HG02642 (cell line): ENCODE results near the gene IFTAP.
"Not testable (repeated sequence)": the region's sequence is repeated elsewhere in the genome, so short reads cannot be mapped to it uniquely, and the experiment has no call there.

Experiments
- ATAC-seq: cut with Tn5 transposase; IDR thresholded peaks from one replicate; pipeline ENCODE4 v1.9.1; 2021; ENCODE audit warnings: mild to moderate bottlenecking; ENCODE audit not compliant: unreplicated experiment, poor library complexity

The IFTAP gene, protein sequence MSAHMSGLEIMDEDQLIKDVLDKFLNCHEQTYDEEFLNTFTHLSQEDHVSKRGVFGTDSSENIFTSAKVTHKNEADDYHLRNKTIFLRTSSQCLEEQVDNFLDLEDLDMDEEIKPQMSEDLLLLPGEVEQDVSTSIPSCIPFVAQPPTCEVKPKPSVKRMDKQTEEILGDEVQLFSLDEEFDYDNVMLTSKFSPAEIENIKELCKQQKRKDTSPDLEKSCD

DNA sequence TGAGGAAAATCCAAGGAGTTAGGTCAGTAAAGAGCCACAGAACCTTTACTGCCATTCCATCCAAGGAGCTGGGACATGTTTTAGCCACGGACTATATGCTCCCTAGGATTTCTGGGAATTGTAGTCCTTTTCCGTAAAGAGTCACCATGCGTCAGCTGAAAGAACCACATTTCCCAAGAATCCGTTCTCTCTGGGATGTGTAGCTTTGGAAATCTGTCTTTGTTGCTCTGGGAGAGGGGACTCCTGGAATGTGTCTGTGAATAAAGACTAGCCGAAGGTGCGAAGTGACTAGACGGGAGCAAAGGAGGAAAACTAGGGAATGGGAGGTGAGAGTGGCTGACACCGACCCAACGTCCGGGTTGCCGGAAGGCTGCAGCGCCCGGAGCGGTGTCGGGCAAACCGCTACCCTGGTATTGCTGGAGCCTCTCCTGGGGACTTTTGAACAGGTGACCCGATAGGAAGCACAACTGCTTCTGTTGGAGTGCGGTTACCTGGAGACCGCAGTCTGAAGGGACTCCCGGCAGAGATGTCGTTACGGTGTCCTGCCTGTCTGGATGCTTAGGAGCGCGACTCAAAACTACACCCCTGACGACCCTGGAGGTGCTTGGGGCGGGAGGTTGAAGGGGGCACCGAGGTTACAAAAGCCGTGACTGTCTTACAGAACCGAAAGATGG, at the start of gene IFTAP:
Gene IFTAP (plus strand): TSS at position 187 of the 674 bp plus-strand sequence. CDS start 15,602 bp downstream, outside the sequence.
- peak; percentile 78 for ATAC-seq

DNA sequence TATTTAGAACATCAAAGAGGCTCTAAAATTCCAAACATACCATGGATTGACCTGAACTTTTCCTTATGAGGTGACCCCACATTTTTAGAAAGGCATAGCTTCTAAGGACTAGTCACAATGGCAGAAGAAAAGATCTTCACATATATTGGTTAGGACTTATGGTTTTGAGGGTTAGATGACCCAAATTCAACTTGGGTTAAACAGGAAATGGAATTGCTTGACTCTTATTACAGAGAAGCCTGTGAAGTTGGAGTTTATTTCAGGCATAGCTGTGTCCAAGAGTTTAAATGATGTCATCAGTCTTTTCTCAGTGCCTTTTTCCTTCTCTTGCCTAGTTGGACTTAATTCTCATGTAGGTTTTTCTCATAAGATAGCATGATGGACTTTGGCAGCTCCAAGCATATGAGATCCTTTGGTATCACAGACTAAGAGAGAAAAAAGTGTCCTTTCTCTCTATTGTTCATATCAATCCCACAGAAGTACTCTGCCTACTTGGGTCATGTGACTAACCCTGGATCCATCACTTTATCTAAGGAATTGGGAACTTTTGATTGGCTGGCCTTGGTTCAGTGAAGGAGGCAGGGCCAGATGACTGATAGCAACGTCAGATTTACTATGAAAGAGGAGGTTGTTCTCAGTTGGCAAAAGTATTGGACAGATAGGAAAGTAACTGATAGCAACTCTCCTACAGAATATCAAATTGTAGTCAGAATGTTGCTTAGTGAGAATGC, 43.8 kb upstream of the IFTAP start:
- ATAC-seq: no peak

DNA sequence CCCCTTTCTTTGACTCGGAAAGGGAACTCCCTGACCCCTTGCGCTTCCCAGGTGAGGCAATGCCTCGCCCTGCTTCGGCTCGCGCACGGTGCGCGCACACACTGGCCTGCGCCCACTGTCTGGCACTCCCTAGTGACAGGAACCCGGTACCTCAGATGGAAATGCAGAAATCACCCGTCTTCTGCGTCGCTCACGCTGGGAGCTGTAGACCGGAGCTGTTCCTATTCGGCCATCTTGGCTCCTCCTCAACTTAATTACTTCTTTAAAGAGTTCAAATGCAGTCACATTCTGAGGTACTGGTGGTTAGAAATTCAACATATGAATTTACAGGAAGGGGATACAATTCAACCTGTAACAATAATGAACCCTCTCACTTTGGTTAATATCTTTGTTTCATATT, 36.9 kb upstream of the IFTAP start:
- ATAC-seq: not testable (repeated sequence)

DNA sequence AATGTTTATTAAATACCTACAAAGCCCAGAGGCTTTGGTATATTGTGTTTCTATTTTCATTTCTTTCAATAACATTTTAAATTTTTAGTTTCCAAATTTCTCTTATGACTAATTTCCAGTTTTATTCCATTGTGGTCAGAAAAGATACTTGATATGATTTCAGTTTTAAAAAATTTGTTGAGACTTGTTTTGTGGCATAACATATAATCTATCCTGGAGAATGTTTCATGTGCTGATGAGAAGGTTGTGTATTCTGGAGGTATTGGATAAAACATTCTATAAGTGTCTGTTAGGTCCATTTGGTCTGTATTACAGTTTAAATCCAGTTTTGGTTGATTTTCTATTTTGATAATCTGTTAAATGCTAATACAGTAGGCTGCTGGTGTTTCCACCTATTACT, 36.3 kb upstream of the IFTAP start:
- no peak for ATAC-seq

DNA sequence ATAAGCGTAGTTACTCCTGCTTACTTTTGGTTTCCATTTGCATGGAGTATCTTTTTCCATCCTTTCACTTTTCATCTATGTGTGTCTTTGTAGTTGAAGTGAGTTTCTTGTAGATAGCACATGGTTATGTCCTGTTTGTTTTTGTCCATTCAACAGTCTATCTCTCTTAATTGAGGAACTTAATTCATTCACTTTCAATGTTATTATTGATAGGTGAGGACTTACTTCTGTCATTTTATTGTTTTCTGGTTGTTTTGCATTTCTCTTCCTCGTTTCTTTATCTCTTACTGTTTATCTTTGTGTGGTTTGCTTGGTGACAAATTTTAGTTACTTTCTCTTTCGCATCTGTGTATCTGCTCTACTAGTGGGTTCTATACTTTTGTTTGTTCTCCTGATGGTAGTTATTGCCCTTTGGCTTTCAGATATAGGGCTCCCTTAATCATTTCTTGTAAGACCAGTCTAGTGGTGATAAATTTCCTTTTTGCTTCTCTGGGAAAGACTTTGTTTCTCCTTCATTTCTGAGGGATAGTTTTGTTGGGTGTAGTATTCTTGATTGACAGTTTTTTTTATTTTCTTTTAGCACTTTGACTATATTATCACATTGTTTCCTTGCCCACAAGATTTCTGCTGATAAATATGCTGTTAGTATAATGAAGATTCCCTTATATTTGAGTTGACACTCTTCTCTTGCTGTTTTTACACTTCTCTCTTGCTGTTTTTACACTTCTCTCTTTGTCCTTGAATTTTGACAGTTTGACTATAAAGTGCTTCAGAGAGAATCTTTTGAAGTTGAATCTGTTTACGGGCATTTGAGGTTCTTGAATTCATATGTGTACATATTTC, 35.5 kb upstream of the IFTAP start:
- ATAC-seq: peak; percentile 88

DNA sequence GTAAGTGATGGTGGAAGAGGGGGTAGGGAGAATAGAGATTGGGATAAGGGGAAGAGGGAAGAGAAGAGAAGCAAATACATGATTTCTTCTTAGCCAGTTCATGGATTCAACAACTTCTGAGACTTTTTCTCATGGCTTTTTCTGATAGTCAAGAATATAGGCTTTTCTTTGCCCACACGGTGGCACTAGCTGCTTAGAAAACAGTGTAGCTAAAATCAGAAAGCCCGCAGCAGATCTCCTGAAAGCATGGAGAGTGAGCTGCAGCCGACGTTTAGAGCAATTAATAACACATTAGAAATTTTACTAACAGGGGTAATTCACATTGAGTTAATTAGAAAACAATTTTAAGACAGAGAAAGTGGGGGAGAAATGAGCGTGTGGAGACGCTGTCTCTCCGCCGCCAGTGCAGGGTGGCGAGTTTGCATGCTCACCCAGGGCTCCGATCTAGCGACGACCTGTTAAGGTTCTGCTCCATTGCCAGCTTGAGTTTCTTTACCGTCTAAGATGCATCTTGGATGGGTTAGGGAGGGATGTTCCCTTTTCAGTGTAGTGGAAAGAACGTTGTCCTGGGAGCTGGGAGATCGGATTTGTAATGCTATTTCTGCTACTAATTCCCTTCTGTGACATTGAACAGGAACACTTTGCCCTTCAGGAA, 29.8 kb upstream of the IFTAP start:
- ATAC-seq: peak; percentile 58

DNA sequence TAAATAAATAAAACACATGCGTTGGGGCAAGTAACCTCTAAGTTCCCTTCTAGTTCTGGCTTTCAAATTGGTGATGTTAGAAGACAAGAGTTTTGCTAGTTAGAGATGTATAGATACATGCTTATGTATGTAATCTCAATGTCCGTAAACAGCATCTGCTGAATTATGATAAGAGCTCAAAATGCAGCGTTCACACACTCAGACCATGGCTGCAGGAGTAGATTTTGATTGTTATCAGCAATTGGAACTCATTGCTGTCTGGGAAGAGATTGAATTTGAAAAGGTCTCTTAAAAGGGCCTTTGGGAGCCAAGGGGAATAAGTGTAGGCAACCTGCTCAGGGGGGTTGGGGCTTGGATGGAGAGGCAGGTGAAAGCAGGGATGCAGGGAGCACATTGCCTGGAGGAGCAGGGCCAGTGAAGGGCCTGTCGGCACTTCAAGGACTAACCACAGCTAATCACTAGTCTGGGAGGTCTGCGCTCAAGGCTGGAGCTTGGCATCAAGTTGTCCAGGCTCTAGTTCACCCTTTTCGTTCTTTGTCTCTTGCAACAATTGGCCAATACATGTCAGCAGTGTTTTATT, 29.2 kb upstream of the IFTAP start:
- ATAC-seq: no peak

DNA sequence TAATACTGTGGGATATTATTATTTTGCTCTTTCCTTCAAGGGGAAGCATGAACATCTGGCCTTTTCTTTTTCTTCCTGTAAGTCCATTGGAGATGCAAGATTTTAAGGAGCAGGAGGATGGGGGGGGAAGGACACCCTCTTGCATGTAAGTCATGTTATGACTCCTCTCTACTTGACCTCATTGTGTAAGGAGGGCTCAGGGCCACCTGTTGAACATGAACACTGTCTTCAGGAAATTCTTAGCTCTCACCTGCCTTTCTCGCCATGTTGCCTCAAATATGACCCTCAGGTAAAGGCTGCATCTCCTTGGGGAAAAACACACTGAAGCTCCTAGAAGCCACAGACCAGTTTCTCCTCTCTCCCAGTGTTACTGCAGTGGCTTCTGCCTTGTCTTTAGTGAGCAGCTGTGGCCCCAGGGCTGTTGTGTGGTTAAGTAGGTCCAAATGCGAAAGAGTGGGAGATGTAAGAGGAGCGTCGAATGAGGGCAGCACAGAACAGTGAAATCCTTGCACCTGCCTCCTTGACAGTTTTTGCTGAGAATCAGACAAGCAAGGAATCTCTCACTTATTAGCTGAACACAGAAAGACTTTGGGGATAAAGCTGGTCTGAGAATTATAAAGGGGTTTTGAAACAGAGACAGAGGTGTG, 27.8 kb upstream of the IFTAP start:
- ATAC-seq: no peak

DNA sequence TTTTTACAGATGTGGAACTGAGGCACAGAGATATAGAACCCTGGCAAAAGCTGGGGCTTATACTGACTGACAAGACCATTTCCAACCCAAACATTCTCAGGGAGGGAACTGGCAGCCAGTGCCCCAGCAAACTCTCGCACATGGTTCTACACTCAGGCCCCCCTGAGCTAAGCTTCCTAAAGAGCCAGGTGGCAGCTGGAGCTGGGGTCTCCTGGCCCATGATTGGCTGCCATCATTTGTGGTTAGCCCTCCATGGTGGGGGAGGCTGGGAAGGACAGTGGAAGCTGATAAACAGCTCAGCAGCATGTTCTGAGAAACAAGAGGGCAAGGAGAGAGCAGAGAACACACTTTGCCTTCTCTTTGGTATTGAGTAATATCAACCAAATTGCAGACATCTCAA, 26.6 kb upstream of the IFTAP start, which contains the start of gene RAG1:
Gene RAG1 (plus strand): TSS at position 314 of the 400 bp plus-strand sequence. CDS start 5,298 bp downstream, outside the sequence.
- ATAC-seq: no peak

DNA sequence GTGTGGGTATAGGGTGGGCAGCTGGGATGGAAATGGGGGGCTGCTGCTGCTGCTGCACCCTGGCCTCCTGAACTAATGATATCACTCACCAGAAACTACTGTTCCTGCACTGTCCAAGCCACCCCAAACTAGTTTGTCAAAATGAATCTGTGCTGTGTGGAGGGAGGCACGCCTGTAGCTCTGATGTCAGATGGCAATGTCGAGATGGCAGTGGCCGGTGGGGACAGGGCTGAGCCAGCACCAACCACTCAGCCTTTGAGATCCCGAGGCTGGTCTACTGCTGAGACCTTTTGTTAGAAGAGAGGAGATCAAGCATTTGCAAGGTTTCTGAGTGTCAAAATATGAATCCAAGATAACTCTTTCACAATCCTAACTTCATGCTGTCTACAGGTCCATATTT, 25.2 kb upstream of the IFTAP start:
- ATAC-seq: no peak

DNA sequence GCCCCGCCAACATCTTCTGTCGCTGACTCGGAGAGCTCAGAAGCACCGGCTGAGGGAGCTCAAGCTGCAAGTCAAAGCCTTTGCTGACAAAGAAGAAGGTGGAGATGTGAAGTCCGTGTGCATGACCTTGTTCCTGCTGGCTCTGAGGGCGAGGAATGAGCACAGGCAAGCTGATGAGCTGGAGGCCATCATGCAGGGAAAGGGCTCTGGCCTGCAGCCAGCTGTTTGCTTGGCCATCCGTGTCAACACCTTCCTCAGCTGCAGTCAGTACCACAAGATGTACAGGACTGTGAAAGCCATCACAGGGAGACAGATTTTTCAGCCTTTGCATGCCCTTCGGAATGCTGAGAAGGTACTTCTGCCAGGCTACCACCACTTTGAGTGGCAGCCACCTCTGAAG, 19.8 kb upstream of the IFTAP start:
- ATAC-seq: no peak

DNA sequence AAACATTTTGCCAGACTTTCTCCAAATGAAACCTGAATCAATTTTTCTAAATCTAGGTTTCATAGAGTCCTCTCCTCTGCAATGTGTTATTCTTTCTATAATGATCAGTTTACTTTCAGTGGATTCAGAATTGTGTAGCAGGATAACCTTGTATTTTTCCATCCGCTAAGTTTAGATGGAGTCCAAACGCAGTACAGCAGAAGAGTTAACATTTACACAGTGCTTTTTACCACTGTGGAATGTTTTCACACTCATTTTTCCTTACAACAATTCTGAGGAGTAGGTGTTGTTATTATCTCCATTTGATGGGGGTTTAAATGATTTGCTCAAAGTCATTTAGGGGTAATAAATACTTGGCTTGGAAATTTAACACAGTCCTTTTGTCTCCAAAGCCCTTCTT, 16.9 kb upstream of the IFTAP start:
- no peak for ATAC-seq

DNA sequence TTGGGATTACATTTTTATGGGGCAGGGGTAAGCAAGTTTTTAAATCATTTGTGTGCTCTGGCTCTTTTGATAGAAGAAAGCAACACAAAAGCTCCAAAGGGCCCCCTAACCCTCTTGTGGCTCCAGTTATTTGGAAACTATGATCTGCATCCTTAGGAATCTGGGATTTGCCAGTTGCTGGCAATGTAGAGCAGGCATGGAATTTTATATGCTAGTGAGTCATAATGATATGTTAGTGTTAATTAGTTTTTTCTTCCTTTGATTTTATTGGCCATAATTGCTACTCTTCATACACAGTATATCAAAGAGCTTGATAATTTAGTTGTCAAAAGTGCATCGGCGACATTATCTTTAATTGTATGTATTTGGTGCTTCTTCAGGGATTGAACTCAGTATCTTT, 16.4 kb upstream of the IFTAP start:
- no peak for ATAC-seq

DNA sequence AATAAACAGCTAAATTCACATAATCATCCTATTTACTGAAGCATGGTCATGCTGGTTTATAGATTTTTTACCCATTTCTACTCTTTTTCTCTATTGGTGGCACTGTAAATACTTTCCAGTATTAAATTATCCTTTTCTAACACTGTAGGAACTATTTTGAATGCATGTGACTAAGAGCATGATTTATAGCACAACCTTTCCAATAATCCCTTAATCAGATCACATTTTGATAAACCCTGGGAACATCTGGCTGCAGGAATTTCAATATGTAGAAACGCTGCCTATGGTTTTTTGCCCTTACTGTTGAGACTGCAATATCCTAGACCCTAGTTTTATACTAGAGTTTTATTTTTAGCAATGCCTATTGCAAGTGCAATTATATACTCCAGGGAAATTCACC, 15.8 kb upstream of the IFTAP start:
- ATAC-seq: no peak

DNA sequence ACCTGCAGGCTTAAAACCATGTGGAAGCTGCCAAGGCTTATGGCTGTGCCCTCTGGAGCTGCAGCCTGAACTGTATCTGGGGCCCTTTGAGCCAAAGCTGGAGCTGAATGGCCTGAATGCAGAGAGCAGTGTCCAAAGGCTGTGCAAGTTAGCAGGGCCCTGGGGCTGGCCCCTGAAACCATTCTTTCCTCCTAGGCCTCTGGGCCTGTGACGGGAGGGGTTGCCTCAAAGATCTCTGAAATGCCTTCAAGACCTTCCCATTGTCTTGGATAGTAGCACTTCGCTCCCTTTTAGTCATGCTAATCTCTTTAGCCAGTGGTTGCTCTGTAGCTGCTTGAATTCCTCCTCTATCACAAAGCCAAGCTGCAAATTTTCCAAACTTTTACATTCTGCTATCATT, 12.8 kb upstream of the IFTAP start:
- ATAC-seq: no peak

DNA sequence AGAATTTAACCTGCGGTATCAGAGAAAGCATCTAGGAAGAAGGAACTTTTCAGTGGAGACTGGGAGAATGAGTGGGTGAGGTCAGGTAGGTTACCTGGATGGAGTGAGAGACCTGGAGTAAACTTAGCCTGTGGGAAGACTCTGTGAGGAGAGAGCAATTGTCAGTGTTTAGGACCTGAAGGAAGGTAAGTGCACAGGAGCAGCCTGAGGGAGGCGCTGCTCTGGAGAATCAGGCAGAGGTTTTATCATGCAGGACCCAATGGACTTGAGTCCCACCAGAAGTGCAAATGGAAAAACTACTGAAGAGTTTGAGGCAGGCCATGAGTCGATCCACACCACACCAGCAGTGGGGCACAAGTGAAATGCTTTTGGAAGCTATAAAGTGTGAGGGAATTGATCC, 10.6 kb upstream of the IFTAP start:
- no peak for ATAC-seq

DNA sequence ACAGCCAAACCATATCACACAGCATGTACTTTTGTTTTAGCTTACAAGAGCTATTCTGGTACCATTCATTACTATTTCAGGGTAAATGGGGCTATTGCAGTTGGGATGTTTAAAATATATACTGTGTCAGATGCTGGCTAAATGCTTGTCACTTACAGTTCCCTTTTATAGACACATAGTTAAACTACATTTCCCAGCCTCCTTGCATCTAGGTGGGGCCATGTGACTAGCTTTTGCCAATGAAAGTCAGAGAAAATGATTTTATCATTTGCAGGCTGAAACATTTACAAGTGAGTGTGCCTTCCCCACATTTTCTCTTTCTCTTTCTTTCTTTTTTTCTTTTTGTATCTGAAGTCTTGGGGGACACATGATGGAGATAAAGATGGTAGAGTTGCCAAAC, 7.8 kb upstream of the IFTAP start:
- ATAC-seq: peak; percentile 46

DNA sequence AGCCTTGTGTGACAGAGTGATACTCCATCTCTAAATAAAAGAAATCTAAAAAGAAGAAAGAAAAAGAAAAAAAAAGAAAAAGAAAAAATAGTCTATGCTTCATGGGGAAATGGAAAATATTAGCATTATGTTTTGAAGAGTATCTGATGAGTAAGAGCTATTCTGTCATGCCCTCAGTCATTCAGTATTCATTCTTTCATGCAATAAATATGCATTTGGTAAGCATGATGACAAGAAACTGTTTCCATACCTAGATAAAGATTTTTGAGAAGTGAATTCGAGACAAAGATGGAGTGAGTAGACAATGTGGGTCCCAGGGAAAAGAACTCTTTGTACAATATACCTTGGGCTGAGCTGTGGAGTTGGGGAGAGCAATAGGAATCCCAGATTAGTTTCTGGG, 6.2 kb upstream of the IFTAP start:
- no peak for ATAC-seq

DNA sequence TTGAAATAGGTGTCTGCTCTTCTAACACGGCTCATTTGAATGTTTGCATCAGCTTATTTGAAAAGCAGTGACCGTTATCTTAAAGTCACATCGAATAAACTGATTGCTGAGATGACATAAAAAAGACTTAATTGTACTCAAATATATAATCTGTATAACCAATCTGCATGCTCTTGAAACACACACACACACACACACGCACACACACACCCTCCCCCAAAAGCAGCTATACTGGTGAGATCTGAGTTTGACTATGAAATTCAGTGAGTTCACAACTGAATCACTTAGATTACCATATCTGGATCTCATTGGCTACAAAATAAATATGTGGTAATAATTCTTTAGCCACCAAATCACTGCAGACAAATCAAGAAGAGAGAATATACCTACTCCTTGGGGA, 3.8 kb upstream of the IFTAP start:
- ATAC-seq: no peak
